Measurements from ENCODE around the gene ZNF175. TPM values are rescaled to one million over a fixed set of nuclear protein-coding genes. Genes with fewer than 3 reads are reported as not detected.

Gene ZNF175
- total and polyA plus RNA-seq, 10 of the 15 experiments (the other 5 are each of a cell fraction or from before 2014, with no cell fraction given): 1.5 to 12.0 (median 4.1) TPM

GRCh38 chr19:51542699-51543098 lies 28.4 kb upstream of the ZNF175 start:
- no peak for TF ChIP-seq POLR2AphosphoS5 (IDR thresholded peaks at IDR 0.05; ENCODE audit: low read length)
- no peak for TF ChIP-seq SIX5 (IDR thresholded peaks at IDR 0.05; ENCODE audit: low read depth, low read length, severe bottlenecking)
- TF ChIP-seq FOXM1 (IDR thresholded peaks at IDR 0.05; ENCODE audit: low read depth, low read length): no peak
- TF ChIP-seq BHLHE40 (IDR thresholded peaks at IDR 0.05; ENCODE audit: borderline replicate concordance in 1 of 2, low read depth in 2 of 2, low read length in 1 of 2): no peak
- no peak for TF ChIP-seq HCFC1 (IDR thresholded peaks at IDR 0.05; ENCODE audit: low read length)
- TF ChIP-seq BCL11A (IDR thresholded peaks at IDR 0.05; ENCODE audit: low read depth, low read length): no peak
- TF ChIP-seq GABPA (IDR thresholded peaks at IDR 0.05; ENCODE audit: low read depth): no peak
- TF ChIP-seq TCF12 (IDR thresholded peaks at IDR 0.05; ENCODE audit: low read depth, low read length): no peak
- TF ChIP-seq ZBTB4 (CRISPR knock-in tag; IDR thresholded peaks at IDR 0.05): no peak
- TF ChIP-seq ZNF384 (IDR thresholded peaks at IDR 0.05; ENCODE audit: borderline replicate concordance, low read depth, low read length): no peak
- no peak for TF ChIP-seq YBX1 (IDR thresholded peaks at IDR 0.05)
- no peak for TF ChIP-seq EZH2 (IDR thresholded peaks at IDR 0.05; ENCODE audit: borderline replicate concordance, control insufficient read depth, low read depth, low read length)
- no peak for TF ChIP-seq CHD2 (IDR thresholded peaks at IDR 0.05; ENCODE audit: borderline replicate concordance, low read depth, low read length)
- TF ChIP-seq SMAD5 (IDR thresholded peaks at IDR 0.05; ENCODE audit: low read depth): no peak
- no peak for TF ChIP-seq IRF5 (IDR thresholded peaks at IDR 0.05; ENCODE audit: borderline replicate concordance)
- TF ChIP-seq CHD1 (IDR thresholded peaks at IDR 0.05; ENCODE audit: low read depth, low read length): no peak
- TF ChIP-seq TCF7 (IDR thresholded peaks at IDR 0.05; ENCODE audit: borderline replicate concordance): no peak
- TF ChIP-seq ATF2 (IDR thresholded peaks at IDR 0.05; ENCODE audit: low read length): no peak
- TF ChIP-seq ZNF274 (IDR thresholded peaks at IDR 0.05; ENCODE audit: insufficient read depth, insufficient read length): no peak
- FAIRE-seq (no peak), ATAC-seq (no peak), DNase-seq (ENCODE audit: low read depth, low spot score) (no peak)
- ChIA-PET CTCF (interaction anchor here (1.2 kb wide), 1 partner anchor 27 kb away, joined by 3 read pairs; no protein-coding TSS in a partner anchor), RAD21 (ENCODE audit: unreplicated experiment) (no interaction called here), POLR2A (no interaction called here), SMC1A (ENCODE audit: uncharacterized antibody, unreplicated experiment) (no interaction called here)
- in situ Hi-C loops (cut with MboI) (no loop called here), intact Hi-C loops (cut with micrococcal nuclease; ENCODE audit: unreplicated experiment) (no loop called here)
- Histone ChIP-seq H3K4me1 (ENCODE audit: control insufficient read depth, insufficient read depth, low read length) (peaks cover 17% of the 10 kb centered on the region), H3K36me3 (ENCODE audit: control insufficient read depth in 2 of 2, insufficient read depth in 2 of 2, low read length in 1 of 2) (no peaks in the 10 kb centered on the region), H3K4me2 (ENCODE audit: control insufficient read depth, insufficient read depth) (no peak overlapping the region), H4K20me1 (ENCODE audit: control insufficient read depth, insufficient read depth) (no peaks in the 10 kb centered on the region), H2AFZ (ENCODE audit: control insufficient read depth, low read depth, low read length) (no peak overlapping the region), H3K9ac (ENCODE audit: control insufficient read depth, insufficient read depth, low read length) (no peak overlapping the region), H3K9me3 (replicated peaks; ENCODE audit: control insufficient read depth, insufficient read depth, low read length) (no peaks in the 10 kb centered on the region), H3K27me3 (replicated peaks in 1 of 2; ENCODE audit: control insufficient read depth in 2 of 2, insufficient read depth in 2 of 2, low read length in 1 of 2) (no peaks in the 10 kb centered on the region), H3K4me3 (no peak overlapping the region), H3K27ac (ENCODE audit: control insufficient read depth, insufficient read depth) (no peak overlapping the region), H3K79me2 (ENCODE audit: control insufficient read depth, insufficient read depth, low read length) (no peaks in the 10 kb centered on the region)
- WGBS (ENCODE audit: insufficient coverage, insufficient replicate concordance, low lambda C conversion rate, missing lambda C conversion rate): 28% methylated on average over 5 of the region's 5 CpGs
- BruUV-seq (replicated peaks): no TSS peak
